ENCODE results near the gene WDFY4. TPM values are rescaled to one million over a fixed set of nuclear protein-coding genes. Genes with fewer than 3 reads are reported as not detected.

The WDFY4 gene
- total RNA-seq, 1 experiment from 2014 or later = 0.23 TPM

DNA sequence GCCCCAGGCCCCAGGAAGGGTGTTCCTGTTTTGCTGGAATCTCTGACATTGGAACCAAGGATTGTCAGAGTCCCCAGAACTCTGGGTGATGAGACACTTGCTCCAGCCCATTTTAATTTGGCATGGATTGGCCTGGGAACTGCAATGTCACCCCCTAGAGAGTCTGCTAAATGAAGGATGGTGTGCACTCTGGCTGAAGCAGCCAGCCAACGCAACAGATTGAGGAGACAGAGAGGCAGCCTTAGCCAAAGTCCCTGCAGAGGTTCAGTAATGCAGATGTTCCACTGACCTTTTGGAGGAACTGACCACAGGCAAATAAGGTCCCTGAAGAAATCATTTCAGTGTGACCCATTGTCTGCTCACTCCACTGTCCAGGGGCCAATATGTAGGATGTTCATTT is 241.6 kb downstream of the WDFY4 start:
- no peak overlapping the region for H3K4me3 ChIP-seq (ENCODE audit: low read depth in 2 of 2, low read length in 2 of 2)
- no TSS peak for BruUV-seq (replicated peaks)
- intact Hi-C loops (cut with micrococcal nuclease; ENCODE audit: unreplicated experiment) (no loop called here), in situ Hi-C loops (cut with HindIII; ENCODE audit: low pct_unique_long_range_greater_than_20kb, low sequenced_read_pairs) (no loop called here)
- H3K27me3 ChIP-seq (ENCODE audit: control insufficient read depth, insufficient read depth, low read length) = peaks cover 12% of the 10 kb centered on the region
- ATAC-seq = no peak
- TF ChIP-seq REST (IDR thresholded peaks at IDR 0.05; ENCODE audit: insufficient read depth in 1 of 2, low read depth in 2 of 2, low read length in 1 of 2) = no peak
- no peak for TF ChIP-seq POLR2AphosphoS5 (IDR thresholded peaks at IDR 0.05; ENCODE audit: low read depth, low read length)
- TF ChIP-seq, protein P1, sequence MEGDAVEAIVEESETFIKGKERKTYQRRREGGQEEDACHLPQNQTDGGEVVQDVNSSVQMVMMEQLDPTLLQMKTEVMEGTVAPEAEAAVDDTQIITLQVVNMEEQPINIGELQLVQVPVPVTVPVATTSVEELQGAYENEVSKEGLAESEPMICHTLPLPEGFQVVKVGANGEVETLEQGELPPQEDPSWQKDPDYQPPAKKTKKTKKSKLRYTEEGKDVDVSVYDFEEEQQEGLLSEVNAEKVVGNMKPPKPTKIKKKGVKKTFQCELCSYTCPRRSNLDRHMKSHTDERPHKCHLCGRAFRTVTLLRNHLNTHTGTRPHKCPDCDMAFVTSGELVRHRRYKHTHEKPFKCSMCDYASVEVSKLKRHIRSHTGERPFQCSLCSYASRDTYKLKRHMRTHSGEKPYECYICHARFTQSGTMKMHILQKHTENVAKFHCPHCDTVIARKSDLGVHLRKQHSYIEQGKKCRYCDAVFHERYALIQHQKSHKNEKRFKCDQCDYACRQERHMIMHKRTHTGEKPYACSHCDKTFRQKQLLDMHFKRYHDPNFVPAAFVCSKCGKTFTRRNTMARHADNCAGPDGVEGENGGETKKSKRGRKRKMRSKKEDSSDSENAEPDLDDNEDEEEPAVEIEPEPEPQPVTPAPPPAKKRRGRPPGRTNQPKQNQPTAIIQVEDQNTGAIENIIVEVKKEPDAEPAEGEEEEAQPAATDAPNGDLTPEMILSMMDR (IDR thresholded peaks at IDR 0.05) = no peak
- TF ChIP-seq SIN3A (IDR thresholded peaks at IDR 0.05; ENCODE audit: borderline replicate concordance, insufficient read depth, low read depth, low read length) = no peak
- no peak for TF ChIP-seq TCF7L2 (IDR thresholded peaks at IDR 0.05; ENCODE audit: low read depth, low read length)
- no peaks in the 10 kb centered on the region for H3K9me3 ChIP-seq (ENCODE audit: control insufficient read depth, insufficient read depth, low read depth, low read length)
- no peak overlapping the region for H3K27ac ChIP-seq (ENCODE audit: low read length)
- no peaks in the 10 kb centered on the region for H3K4me1 ChIP-seq (ENCODE audit: control insufficient read depth, insufficient read depth, low read length)
- H3K36me3 ChIP-seq (ENCODE audit: control insufficient read depth, insufficient read depth, low read length) = no peaks in the 10 kb centered on the region
- ChIA-PET CTCF (no interaction called here), POLR2A (no interaction called here)
- no peak for DNase-seq (ENCODE audit: low read depth, low spot score)

- CTCF ChIA-PET = no interaction called here
- in situ Hi-C loops (cut with HindIII; ENCODE audit: low pct_unique_long_range_greater_than_20kb, low sequenced_read_pairs) = no loop called here
- no peak for ATAC-seq
- Histone ChIP-seq H3K4me1 (ENCODE audit: control insufficient read depth, insufficient read depth, low read length) (no peaks in the 10 kb centered on the region), H3K27me3 (ENCODE audit: control insufficient read depth, insufficient read depth, low read length) (peaks cover 11% of the 10 kb centered on the region), H3K9me3 (ENCODE audit: control insufficient read depth, insufficient read depth, low read depth, low read length) (no peaks in the 10 kb centered on the region), H3K27ac (ENCODE audit: low read length) (no peak overlapping the region), H3K36me3 (ENCODE audit: control insufficient read depth, insufficient read depth, low read length) (no peaks in the 10 kb centered on the region), H3K4me3 (ENCODE audit: low read depth in 2 of 2, low read length in 2 of 2) (no peak overlapping the region)
- BruUV-seq (replicated peaks) = no TSS peak
- intact Hi-C loops (cut with micrococcal nuclease; ENCODE audit: unreplicated experiment) = no loop called here
- TF ChIP-seq POLR2AphosphoS5 (IDR thresholded peaks at IDR 0.05; ENCODE audit: low read depth, low read length) (no peak), TCF7L2 (IDR thresholded peaks at IDR 0.05; ENCODE audit: low read depth, low read length) (no peak), REST (IDR thresholded peaks at IDR 0.05; ENCODE audit: insufficient read depth in 1 of 2, low read depth in 2 of 2, low read length in 1 of 2) (no peak), SIN3A (IDR thresholded peaks at IDR 0.05; ENCODE audit: borderline replicate concordance, insufficient read depth, low read depth, low read length) (no peak)
- TF ChIP-seq, protein P1 (IDR thresholded peaks at IDR 0.05) = no peak
- no peak for DNase-seq (ENCODE audit: low read depth, low spot score)
- POLR2A ChIA-PET = interaction anchor here (0.5 kb wide), 1 partner anchor 9 kb away, joined by 4 read pairs; no protein-coding TSS in a partner anchor
Observed at GRCh38 chr10:48926764-48927540, 242.3 kb downstream of the WDFY4 start.
